ENCODE results near the gene AQP5.

AQP5 gene

GRCh38 chr12:49982246-49983087 is 20.8 kb downstream of the AQP5 start:
- TF ChIP-seq ZBTB7A (IDR thresholded peaks at IDR 0.05; ENCODE audit: low read depth) (no peak), RAD21 (IDR thresholded peaks at IDR 0.05; ENCODE audit: low read depth) (no peak), YY1 (IDR thresholded peaks at IDR 0.05; ENCODE audit: low read depth) (no peak), MAX (IDR thresholded peaks at IDR 0.05) (no peak), FOXM1 (IDR thresholded peaks at IDR 0.05; ENCODE audit: borderline replicate concordance, low read depth) (no peak), TAF1 (IDR thresholded peaks at IDR 0.05; ENCODE audit: low read depth) (no peak), CREB1 (IDR thresholded peaks at IDR 0.05; ENCODE audit: low read depth) (no peak), EGR1 (IDR thresholded peaks at IDR 0.05) (no peak), TEAD4 (IDR thresholded peaks at IDR 0.05) (no peak), REST (IDR thresholded peaks at IDR 0.05; ENCODE audit: low read depth) (no peak), USF1 (IDR thresholded peaks at IDR 0.05) (no peak)

GRCh38 chr12:49983892-49984291 is 22.2 kb downstream of the AQP5 start:
- TF ChIP-seq CEBPB (IDR thresholded peaks at IDR 0.05) = no peak

- TF ChIP-seq EP300 (IDR thresholded peaks at IDR 0.05; ENCODE audit: borderline replicate concordance) (no peak), TAF1 (IDR thresholded peaks at IDR 0.05; ENCODE audit: low read depth) (no peak), CREB1 (IDR thresholded peaks at IDR 0.05; ENCODE audit: low read depth) (no peak), USF1 (IDR thresholded peaks at IDR 0.05) (no peak), FOXM1 (IDR thresholded peaks at IDR 0.05; ENCODE audit: borderline replicate concordance, low read depth) (no peak), EGR1 (IDR thresholded peaks at IDR 0.05) (no peak), CEBPB (IDR thresholded peaks at IDR 0.05) (no peak), TEAD4 (IDR thresholded peaks at IDR 0.05) (no peak), MAX (IDR thresholded peaks at IDR 0.05) (no peak), YY1 (IDR thresholded peaks at IDR 0.05; ENCODE audit: low read depth) (no peak), ZBTB7A (IDR thresholded peaks at IDR 0.05; ENCODE audit: low read depth) (no peak), RAD21 (IDR thresholded peaks at IDR 0.05; ENCODE audit: low read depth) (no peak), REST (IDR thresholded peaks at IDR 0.05; ENCODE audit: low read depth) (no peak), TCF12 (IDR thresholded peaks at IDR 0.05; ENCODE audit: low read depth) (no peak)
These were observed 23.0 kb downstream of the AQP5 start for GRCh38 chr12:49984476-49985359.

GRCh38 chr12:49985981-49986380 is 24.3 kb downstream of the AQP5 start:
- TF ChIP-seq USF1 (IDR thresholded peaks at IDR 0.05) = no peak
- no peak for TF ChIP-seq MAX (IDR thresholded peaks at IDR 0.05)
- no peak for TF ChIP-seq REST (IDR thresholded peaks at IDR 0.05; ENCODE audit: low read depth)
- no peak for TF ChIP-seq RAD21 (IDR thresholded peaks at IDR 0.05; ENCODE audit: low read depth)
- no peak for TF ChIP-seq CREB1 (IDR thresholded peaks at IDR 0.05; ENCODE audit: low read depth)
- TF ChIP-seq CEBPB (IDR thresholded peaks at IDR 0.05) = no peak
- no peak for TF ChIP-seq TCF12 (IDR thresholded peaks at IDR 0.05; ENCODE audit: low read depth)
- no peak for TF ChIP-seq EP300 (IDR thresholded peaks at IDR 0.05; ENCODE audit: borderline replicate concordance)
- no peak for TF ChIP-seq ZBTB7A (IDR thresholded peaks at IDR 0.05; ENCODE audit: low read depth)
- TF ChIP-seq NFIC (IDR thresholded peaks at IDR 0.05) = no peak
- no peak for TF ChIP-seq EGR1 (IDR thresholded peaks at IDR 0.05)
- TF ChIP-seq TAF1 (IDR thresholded peaks at IDR 0.05; ENCODE audit: low read depth) = no peak
- TF ChIP-seq YY1 (IDR thresholded peaks at IDR 0.05; ENCODE audit: low read depth) = no peak
- no peak for TF ChIP-seq TEAD4 (IDR thresholded peaks at IDR 0.05)
- TF ChIP-seq FOXM1 (IDR thresholded peaks at IDR 0.05; ENCODE audit: borderline replicate concordance, low read depth) = no peak

All from Ishikawa (cell line).